Aorta (tissue), 5 donors: ENCODE measurements around the gene APIP. TPM values are rescaled to one million over a fixed set of nuclear protein-coding genes. Genes with fewer than 3 reads are reported as not detected.

Source experiments
- ATAC-seq: fragments of 200-7000 bp; cut with Tn5 transposase; one replicate; pipeline ENCODE4 v1.9.1; 2022; ENCODE audit warnings: moderate library complexity; ENCODE audit not compliant: low FRiP score
- DNase-seq, 2 donors: peaks; one replicate each; pipeline ENCODE4 v3.0.0-alpha.2; 2020
- H3K27ac ChIP-seq, 2 donors: one replicate each; pipeline ENCODE4 v1.5.1; 2013; ENCODE audit warnings: low read length in 2 of 2, mild to moderate bottlenecking in 2 of 2, moderate library complexity in 2 of 2, control low read depth in 1 of 2, inconsistent platforms in 1 of 2, low read depth in 1 of 2
- H3K27me3 ChIP-seq, 2 donors: one replicate each; pipeline ENCODE4 v1.6.1; 2013; ENCODE audit warnings: control low read depth in 1 of 2, low read length in 1 of 2, mild to moderate bottlenecking in 1 of 2, moderate library complexity in 1 of 2; ENCODE audit not compliant: insufficient read depth in 2 of 2, control insufficient read depth in 1 of 2
- H3K36me3 ChIP-seq, 2 donors: one replicate each; pipeline ENCODE4 v1.6.1; 2013; ENCODE audit warnings: control low read depth in 1 of 2, low read length in 1 of 2, mild to moderate bottlenecking in 1 of 2; ENCODE audit not compliant: insufficient read depth in 2 of 2, control insufficient read depth in 1 of 2
- H3K4me1 ChIP-seq, 2 donors: one replicate each; pipeline ENCODE4 v1.6.1; 2013; ENCODE audit warnings: low read length in 2 of 2, control low read depth in 1 of 2, mild to moderate bottlenecking in 1 of 2, moderate library complexity in 1 of 2; ENCODE audit not compliant: insufficient read depth in 2 of 2, control insufficient read depth in 1 of 2
- H3K4me3 ChIP-seq, 2 donors: one replicate each; pipeline ENCODE4 v1.5.1; 2013; ENCODE audit warnings: low read length in 2 of 2, control low read depth in 1 of 2, mild to moderate bottlenecking in 1 of 2
- H3K9me3 ChIP-seq: one replicate; pipeline ENCODE4 v1.6.1; 2013; ENCODE audit warnings: mild to moderate bottlenecking, low read length; ENCODE audit not compliant: control insufficient read depth
- WGBS, 2 donors: extraction: QIAGEN DNeasy Blood & Tissue Kit; methylation state at CpG; one replicate each; pipeline ENCODE4 v1.1.7; 2013; 5-methylcytosine and 5-hydroxymethylcytosine counted together
- intact Hi-C, 2 donors: fragments of 100-400 bp; cut with DNase I; formaldehyde crosslinking; loops; one replicate each; pipeline versions ENCODE4 v1.14.2 to v1.15.0; 2022
- polyA plus RNA-seq, 2 donors: library from polyadenylated mRNA; stranded (reverse); fragments of 200-250 nt; gene quantifications; one replicate each; pipeline ENCODE4 v1.2.3, GENCODE V29; 2013
- total RNA-seq, 2 donors: library from RNA; stranded (reverse); fragmentation: NEBNext Ultra II Directional; extraction: Animal tissue kit (Norgen Biotek cat#: 25700); gene quantifications; one replicate each; pipeline ENCODE4 v1.2.1, GENCODE V29; 2021
- donor health status: healthy with polysubstance abuse.
- donor health status: Bipolar disorder and iron deficiency.
- donor health status: DM: no; HTN: no; CAD: no.
- donor health status: DM: no; HTN: no; CAD: no.
- donor health status: DM: yes; HTN: yes; CAD: no.

APIP gene
- total and polyA plus RNA-seq, 4 donors = 20.0 to 26.0 (median 25.2) TPM

DNA sequence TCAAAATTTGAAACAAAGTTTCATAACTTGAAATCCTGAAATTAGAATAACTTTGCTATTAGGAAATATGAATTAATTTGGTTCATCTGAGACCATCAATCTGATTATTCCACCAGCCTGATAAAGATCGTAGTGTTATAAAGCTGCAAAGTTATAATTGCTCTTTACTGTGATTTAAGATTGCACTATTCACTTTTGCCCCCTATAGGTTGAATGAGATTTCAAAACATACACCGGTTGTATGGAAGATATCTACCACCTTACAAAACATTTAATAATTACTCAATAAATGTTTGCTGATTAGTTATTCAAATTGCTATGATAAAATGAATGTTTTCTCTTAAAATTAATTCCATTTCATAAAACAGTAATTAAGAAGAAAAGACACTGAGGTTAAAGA, 26.1 kb downstream of the APIP start:
- no peak for ATAC-seq
- 67 to 89% methylated on average over 2 of the region's 2 CpGs for WGBS, 2 donors
- intact Hi-C loops = loop anchor here in 1 of 2 donors (10.0 kb wide), 1 partner anchor 305 kb away; no protein-coding TSS in a partner anchor

DNA sequence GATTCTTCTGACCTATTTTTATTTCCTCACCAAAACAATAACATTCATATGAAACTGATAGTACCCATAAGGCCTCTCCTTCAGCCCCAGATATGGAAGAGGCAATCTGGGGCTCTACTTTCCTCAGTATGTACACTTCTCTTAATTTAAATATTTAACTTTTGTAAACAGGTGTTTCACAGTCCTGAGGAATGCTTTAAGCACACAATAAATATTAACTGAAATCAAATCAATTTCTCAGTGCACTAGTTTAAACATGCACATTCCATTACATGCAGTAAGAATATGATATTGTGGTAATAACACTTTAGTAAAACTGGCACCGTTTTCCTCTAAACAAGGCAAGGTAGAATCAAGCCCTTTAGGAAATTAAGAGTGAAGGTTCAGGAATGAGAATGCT, 28.9 kb downstream of the APIP start:
- no peak overlapping the region for H3K4me3 ChIP-seq
- no peak for ATAC-seq
- 93 to 97% methylated on average over 1 of the region's 1 CpG for WGBS, 2 donors
- H3K4me1 ChIP-seq = no peaks in the 10 kb centered on the region
- no peak for DNase-seq
- H3K9me3 ChIP-seq = no peaks in the 10 kb centered on the region
- peaks cover 1 to 7% of the 10 kb centered on the region in 2 donors for H3K36me3 ChIP-seq
- H3K27ac ChIP-seq = no peak overlapping the region
- intact Hi-C loops = no loop called here
- no peaks in the 10 kb centered on the region for H3K27me3 ChIP-seq

More for the DNA sequence above, 26.1 kb downstream of the APIP start:
- Histone ChIP-seq H3K27me3 (no peaks in the 10 kb centered on the region), H3K27ac (no peak overlapping the region), H3K4me1 (no peaks in the 10 kb centered on the region), H3K9me3 (no peaks in the 10 kb centered on the region), H3K36me3 (peaks cover 1 to 7% of the 10 kb centered on the region in 2 donors), H3K4me3 (no peak overlapping the region)
- no peak for DNase-seq

GRCh38 chr11:34886609-34887008, 29.6 kb downstream of the APIP start:
- no peaks in the 10 kb centered on the region for H3K9me3 ChIP-seq
- ATAC-seq = no peak
- no peak overlapping the region for H3K27ac ChIP-seq
- 92 to 96% methylated on average over 2 of the region's 2 CpGs for whole genome bisulfite sequencing, 2 donors
- peaks cover 1 to 7% of the 10 kb centered on the region in 2 donors for H3K36me3 ChIP-seq
- DNase-seq = no peak
- H3K4me1 ChIP-seq = no peaks in the 10 kb centered on the region
- intact Hi-C loops = no loop called here
- no peak overlapping the region for H3K4me3 ChIP-seq
- no peaks in the 10 kb centered on the region for H3K27me3 ChIP-seq

DNA sequence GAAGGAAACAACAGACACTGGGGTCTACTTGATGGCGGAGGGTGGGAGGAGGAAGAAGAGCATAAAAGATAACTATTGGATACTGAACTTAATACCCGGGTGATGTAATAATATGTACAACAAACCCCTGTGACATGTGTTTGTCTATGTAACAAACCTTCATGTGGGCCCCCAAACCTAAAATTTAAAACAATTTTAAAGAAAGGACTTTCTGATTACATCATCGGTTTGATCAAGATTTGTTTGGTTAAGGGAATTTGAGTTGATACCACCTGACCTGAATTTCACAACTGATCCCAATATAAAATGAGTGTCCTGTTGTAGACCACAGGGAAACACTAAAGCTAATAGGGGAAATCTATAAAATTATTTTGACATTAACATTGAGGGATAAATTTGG, 34.3 kb downstream of the APIP start:
- no peak overlapping the region for H3K4me3 ChIP-seq
- ATAC-seq (no peak), DNase-seq (no peak)
- intact Hi-C loops = no loop called here
- 96 to 100% methylated on average over 3 of the region's 3 CpGs for WGBS, 2 donors
- no peaks in the 10 kb centered on the region for H3K27me3 ChIP-seq
- H3K4me1 ChIP-seq = no peaks in the 10 kb centered on the region
- H3K9me3 ChIP-seq = no peaks in the 10 kb centered on the region
- peaks cover 1 to 2% of the 10 kb centered on the region in 2 donors for H3K36me3 ChIP-seq
- no peak overlapping the region for H3K27ac ChIP-seq

DNA sequence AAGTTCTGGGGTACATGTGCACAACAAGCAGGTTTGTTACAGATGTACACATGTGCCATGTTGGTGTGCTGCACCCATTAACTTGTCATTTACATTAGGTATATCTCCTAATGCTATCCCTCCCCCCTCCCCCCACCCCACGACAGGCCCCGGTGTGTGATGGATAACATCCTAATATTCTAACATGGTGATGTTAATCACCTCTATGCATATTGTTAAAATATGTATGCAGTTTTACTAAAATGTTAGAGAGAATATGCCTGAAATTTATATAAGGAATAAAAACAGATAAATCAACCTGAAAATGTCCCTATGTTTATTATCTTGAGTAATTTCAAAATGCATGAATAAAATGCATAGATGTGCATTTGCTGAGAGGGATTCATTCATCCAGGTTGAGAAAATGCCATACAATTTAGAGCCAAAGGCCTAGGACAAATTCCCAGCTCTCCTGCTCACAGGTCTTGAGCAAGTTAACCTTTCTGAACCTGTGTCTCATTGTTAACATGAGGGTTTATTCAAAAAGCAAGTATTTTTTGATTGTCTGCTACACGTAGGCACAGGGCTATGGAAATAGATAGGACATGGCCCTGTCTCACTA, 38.7 kb downstream of the APIP start:
- H3K4me3 ChIP-seq = no peak overlapping the region
- intact Hi-C loops = no loop called here

DNA sequence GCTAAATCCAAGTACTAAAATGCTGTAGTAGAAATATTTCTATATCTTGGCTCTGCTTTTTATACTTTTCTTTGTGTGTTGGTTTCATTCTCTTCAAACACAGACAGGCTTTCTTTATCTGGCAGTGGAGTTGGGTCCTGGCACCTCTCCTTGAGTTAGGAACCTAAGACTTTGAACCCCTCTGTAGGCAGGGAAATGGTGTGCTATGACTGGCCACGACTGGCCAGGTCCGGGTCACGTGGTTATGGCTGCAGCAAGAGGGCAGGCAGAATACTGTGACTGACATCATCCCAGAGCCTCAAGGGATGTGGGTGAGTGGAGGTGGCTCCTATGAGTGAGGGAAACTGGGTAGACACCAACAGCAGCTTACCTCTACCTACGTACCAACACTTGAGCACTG, 42.0 kb downstream of the APIP start:
- WGBS, 2 donors = 90 to 93% methylated on average over 4 of the region's 4 CpGs
- Histone ChIP-seq H3K27me3 (no peaks in the 10 kb centered on the region), H3K27ac (no peak overlapping the region), H3K9me3 (peaks cover 1% of the 10 kb centered on the region), H3K4me3 (no peak overlapping the region), H3K36me3 (peaks cover 0 to 3% of the 10 kb centered on the region in 2 donors), H3K4me1 (no peaks in the 10 kb centered on the region)
- ATAC-seq (no peak), DNase-seq (no peak)
- intact Hi-C loops = no loop called here

More for the DNA sequence above, 38.7 kb downstream of the APIP start:
- WGBS, 2 donors = 90 to 93% methylated on average over 3 of the region's 3 CpGs
- Histone ChIP-seq H3K4me1 (no peaks in the 10 kb centered on the region), H3K27me3 (no peaks in the 10 kb centered on the region), H3K9me3 (peaks cover 1% of the 10 kb centered on the region), H3K27ac (no peak overlapping the region), H3K36me3 (peaks cover 0 to 3% of the 10 kb centered on the region in 2 donors)
- DNase-seq = no peak
- no peak for ATAC-seq

- Histone ChIP-seq H3K4me1 (no peaks in the 10 kb centered on the region), H3K27me3 (no peaks in the 10 kb centered on the region), H3K27ac (no peak overlapping the region), H3K4me3 (no peak overlapping the region), H3K36me3 (peaks cover 0 to 3% of the 10 kb centered on the region in 2 donors), H3K9me3 (peaks cover 1% of the 10 kb centered on the region)
- WGBS, 2 donors = 78 to 81% methylated on average over 5 of the region's 5 CpGs
- intact Hi-C loops = no loop called here
- DNase-seq (no peak), ATAC-seq (no peak)
Observed at GRCh38 chr11:34870548-34871196, 45.5 kb downstream of the APIP start.

- Histone ChIP-seq H3K27me3 (no peaks in the 10 kb centered on the region), H3K36me3 (no peaks in the 10 kb centered on the region), H3K4me1 (no peaks in the 10 kb centered on the region), H3K9me3 (no peaks in the 10 kb centered on the region), H3K27ac (no peak overlapping the region), H3K4me3 (no peak overlapping the region)
- WGBS, 2 donors = 67 to 70% methylated on average over 3 of the region's 3 CpGs
- intact Hi-C loops = no loop called here
- DNase-seq = no peak
- no peak for ATAC-seq
Observed at GRCh38 chr11:34869425-34869824, 46.8 kb downstream of the APIP start.

DNA sequence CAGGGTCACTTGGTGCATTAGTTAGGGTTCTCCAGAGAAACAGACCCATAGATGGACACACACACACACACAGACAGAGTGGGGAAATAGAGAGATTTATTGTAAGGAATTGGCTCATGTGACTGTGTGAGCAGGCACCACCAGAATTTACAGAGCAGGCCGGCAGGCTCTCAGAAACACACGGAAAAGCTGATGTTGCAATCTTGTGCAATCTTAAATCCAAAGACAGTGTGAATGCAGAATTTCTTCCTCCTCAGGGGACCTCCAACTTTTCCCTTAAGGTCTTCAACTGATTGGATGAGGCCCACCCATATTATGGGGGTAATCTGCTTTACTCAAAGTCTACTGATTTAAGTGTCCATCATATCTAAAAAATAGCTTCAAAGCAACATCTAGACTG, 49.8 kb downstream of the APIP start:
- ATAC-seq (peak; percentile 67), DNase-seq (no peak)
- Histone ChIP-seq H3K9me3 (no peaks in the 10 kb centered on the region), H3K27me3 (no peaks in the 10 kb centered on the region), H3K4me1 (no peaks in the 10 kb centered on the region), H3K36me3 (no peaks in the 10 kb centered on the region), H3K27ac (no peak overlapping the region), H3K4me3 (no peak overlapping the region)
- 83 to 91% methylated on average over 2 of the region's 2 CpGs for WGBS, 2 donors
- intact Hi-C loops = no loop called here
